HG03439 (cell line): ENCODE results near the gene MAP3K4.
A peak's percentile ranks its signal among the peaks of the same experiment; 100 is the strongest.

ENCODE experiments used
- ATAC-seq: cut with Tn5 transposase; IDR thresholded peaks from one replicate; pipeline ENCODE4 v1.9.1; 2021; ENCODE audit warnings: mild to moderate bottlenecking, moderate library complexity; ENCODE audit not compliant: unreplicated experiment

MAP3K4 gene, protein sequence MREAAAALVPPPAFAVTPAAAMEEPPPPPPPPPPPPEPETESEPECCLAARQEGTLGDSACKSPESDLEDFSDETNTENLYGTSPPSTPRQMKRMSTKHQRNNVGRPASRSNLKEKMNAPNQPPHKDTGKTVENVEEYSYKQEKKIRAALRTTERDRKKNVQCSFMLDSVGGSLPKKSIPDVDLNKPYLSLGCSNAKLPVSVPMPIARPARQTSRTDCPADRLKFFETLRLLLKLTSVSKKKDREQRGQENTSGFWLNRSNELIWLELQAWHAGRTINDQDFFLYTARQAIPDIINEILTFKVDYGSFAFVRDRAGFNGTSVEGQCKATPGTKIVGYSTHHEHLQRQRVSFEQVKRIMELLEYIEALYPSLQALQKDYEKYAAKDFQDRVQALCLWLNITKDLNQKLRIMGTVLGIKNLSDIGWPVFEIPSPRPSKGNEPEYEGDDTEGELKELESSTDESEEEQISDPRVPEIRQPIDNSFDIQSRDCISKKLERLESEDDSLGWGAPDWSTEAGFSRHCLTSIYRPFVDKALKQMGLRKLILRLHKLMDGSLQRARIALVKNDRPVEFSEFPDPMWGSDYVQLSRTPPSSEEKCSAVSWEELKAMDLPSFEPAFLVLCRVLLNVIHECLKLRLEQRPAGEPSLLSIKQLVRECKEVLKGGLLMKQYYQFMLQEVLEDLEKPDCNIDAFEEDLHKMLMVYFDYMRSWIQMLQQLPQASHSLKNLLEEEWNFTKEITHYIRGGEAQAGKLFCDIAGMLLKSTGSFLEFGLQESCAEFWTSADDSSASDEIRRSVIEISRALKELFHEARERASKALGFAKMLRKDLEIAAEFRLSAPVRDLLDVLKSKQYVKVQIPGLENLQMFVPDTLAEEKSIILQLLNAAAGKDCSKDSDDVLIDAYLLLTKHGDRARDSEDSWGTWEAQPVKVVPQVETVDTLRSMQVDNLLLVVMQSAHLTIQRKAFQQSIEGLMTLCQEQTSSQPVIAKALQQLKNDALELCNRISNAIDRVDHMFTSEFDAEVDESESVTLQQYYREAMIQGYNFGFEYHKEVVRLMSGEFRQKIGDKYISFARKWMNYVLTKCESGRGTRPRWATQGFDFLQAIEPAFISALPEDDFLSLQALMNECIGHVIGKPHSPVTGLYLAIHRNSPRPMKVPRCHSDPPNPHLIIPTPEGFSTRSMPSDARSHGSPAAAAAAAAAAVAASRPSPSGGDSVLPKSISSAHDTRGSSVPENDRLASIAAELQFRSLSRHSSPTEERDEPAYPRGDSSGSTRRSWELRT (N-terminal part only)

DNA sequence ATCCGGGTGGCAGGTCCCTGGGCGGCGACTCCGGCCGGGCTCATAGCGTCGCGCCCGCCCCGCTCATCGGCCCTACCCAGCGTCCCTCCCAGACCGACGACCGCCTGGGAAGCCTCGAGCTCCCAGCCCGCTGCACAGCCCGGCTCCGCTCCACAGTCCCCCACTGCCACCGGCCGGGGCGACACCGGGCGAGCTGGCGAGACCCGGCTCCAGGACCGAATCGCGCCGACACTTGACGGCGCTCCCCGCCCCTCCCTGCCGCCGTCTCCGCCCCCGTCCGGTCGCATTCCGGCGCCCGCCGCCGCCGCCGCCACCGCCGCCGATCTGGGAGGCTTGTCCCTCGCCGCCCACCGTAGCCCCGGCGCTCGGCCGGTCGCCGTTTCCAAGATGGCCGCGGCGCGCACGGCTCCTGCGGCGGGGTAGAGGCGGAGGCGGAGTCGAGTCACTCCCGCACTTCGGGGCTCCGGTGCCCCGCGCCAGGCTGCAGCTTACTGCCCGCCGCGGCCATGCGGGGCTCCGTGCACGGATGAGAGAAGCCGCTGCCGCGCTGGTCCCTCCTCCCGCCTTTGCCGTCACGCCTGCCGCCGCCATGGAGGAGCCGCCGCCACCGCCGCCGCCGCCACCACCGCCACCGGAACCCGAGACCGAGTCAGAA, at the start of gene MAP3K4:
Gene MAP3K4, plus strand, starts transcription at position 364 of the 655 bp plus-strand sequence. Its CDS starts 163 bp downstream, at position 527.
- peak; percentile 77 for ATAC-seq

- no peak for ATAC-seq
These were observed 47.6 kb upstream of the MAP3K4 start for GRCh38 chr6:160943997-160944396.

GRCh38 chr6:160945516-160946177, 45.9 kb upstream of the MAP3K4 start:
- ATAC-seq: no peak

DNA sequence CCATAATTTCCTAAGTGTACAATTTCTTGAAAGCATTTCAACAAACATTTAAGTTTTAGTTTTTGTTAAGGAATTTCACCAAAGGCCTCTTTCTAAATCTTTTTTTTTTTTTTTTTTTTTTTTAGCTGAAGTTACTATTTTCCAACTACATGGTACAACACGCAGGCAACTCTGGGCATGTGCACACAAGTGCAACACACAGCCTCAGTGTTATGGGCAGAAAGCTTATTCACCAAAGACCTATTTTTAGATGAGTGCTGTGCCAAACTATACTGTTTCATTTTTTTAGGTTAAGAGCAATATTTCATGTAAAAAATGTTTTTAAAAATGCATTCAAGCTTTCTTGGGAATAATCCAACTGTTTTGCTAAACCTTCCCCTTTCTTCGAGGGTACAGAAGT, 42.0 kb upstream of the MAP3K4 start:
- ATAC-seq: no peak

GRCh38 chr6:160950507-160950906, 41.1 kb upstream of the MAP3K4 start:
- ATAC-seq: no peak

DNA sequence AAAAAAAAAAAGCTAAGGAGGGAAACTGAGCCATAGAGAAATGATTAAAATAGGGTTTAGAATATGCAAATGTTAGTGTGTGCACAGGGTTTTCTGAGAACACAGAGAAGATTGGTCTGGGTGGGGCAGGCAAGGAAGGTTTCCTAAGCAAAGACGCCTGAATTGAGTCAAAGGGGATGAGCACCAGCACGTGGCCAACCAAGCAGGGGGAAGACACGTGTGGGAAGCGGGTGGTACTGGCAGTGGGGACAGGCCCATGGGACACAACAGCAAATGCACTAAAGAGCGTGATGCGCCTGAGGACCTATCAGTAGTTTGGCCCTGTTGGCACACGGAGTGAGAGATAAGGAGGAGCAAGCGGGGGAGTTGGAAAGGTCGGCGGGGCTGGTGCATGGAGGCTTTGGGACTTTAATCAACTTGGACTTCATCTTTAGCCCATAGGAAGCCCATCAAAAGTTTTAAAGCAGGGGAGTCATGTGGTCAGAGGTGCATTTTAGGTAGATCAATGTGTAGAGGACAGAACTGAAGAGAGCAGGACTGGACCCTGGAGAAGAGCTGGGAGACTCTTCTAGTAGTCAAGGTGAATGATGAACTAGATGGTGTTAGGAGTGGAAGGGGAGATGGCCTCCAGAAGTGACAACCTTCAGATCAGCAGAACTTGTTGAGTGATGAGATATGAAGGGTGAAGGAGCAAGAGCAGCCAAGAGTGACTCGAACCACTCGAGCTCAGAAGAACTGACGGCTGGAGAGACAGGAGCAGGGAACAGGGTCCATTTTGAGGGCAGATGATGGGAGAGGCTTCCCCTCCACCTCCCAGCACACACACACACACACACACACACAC, 40.2 kb upstream of the MAP3K4 start:
- no peak for ATAC-seq

- no peak for ATAC-seq
These were observed 38.8 kb upstream of the MAP3K4 start for GRCh38 chr6:160952633-160953281.

DNA sequence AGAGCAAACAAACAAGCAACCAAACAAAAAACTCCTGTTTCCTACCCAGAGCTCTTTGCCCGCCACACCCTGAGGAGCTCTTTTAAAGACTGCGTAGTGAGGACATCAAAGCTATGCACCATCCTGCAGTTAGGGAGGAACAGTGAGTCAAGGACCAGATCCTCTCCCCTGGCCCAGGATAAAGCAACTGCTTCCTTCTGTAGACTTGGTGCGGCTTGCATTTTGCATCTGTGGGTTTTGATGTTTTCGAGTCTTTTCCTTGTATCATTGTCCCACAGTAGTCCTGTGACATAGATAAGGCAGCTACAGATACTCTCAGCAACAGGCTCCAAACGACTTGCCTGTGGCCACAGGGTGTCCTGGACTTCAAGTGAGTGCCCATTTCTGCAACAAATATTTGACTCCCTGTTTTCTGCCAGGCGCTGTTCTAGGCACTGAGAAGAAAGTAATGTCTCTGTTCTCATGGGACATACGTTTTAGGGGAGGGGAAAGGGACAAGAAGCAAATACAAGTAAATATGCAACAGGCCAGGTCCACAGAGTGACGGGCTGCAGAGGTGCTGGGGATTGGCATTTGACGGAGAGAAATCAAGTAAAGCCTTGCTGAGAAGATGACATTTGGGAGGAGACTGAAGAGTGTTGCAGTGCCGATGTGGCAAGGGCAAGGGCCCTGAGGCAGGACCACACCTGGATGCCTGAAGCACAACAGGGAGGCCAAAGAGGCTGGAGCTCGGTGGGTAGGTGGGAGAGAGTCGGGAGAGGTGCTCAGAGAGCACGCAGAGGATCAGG, 35.9 kb upstream of the MAP3K4 start:
- ATAC-seq: no peak

DNA sequence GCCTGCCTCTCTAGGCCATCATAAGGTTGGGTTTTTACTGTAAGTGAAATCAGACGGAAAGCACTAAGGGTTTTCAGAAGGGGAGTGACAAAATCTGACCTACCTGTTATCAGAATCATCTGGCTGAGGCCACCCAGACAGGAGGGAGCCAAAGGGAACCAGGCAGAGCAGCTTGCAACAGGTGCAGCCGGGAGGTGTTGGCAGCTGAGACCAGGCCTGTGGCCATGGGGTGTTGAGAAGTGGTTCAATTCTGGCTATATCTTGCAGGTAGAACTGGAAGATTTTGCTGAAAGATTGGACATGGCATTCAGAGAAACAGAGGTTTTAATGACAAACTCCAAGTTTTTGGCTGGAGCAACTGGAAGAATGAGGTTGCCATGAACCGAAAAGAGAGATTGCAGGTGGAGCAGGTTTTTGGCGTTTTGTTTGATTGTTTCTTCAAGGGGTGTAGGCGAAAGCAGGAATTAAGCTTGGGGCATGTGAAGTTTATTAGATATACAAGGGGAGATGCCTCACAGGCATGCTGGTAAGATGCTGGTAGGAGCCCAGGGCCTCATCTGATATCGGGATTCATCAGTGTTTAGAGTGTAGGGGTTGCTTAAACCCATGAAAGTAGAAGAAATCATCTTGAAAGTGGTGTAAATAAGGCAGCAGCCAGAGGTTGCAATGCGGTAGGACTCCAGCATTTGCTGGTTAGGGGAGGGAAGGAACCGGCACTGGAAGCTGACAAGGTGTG, 35.1 kb upstream of the MAP3K4 start:
- no peak for ATAC-seq

GRCh38 chr6:160959726-160960435, 31.7 kb upstream of the MAP3K4 start:
- ATAC-seq: no peak

- no peak for ATAC-seq
These were observed 30.7 kb upstream of the MAP3K4 start for GRCh38 chr6:160960839-160961238.

DNA sequence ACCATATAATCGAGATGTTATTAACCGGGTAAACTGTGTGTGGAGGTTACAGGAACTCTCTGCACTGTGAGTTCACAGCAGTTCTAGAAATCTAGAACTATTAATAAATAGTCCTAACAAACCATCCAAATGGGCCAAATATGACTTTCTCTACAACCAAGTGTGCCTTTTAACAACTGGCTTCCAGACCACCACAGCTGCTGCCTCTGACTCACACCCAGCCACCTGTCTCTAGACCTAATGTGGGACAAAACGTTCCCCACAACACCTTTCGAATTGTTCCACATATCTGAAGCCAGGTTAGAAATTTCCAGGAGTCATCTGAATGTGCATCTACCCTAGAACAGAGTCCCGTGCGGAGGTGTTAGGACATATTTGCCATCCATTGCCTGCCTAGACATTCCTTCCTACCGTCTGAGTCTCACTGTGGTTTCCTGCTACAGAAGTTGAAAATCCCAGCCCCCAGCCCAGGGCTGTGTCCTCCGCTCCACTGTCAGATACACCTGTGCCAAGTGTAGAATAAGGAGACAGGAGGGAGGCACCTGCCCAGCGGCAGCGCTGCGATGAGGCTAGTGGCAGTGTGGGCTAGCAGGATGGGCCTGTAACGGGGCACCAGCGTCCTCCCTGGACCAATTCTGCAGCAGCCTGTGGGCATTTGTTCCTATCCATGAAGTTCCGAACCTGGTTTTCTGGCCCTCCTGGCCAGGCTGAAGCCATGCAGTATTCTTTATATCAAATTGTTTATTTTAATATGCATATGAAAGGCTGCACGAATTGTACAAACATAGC, 28.5 kb upstream of the MAP3K4 start:
- ATAC-seq: no peak

DNA sequence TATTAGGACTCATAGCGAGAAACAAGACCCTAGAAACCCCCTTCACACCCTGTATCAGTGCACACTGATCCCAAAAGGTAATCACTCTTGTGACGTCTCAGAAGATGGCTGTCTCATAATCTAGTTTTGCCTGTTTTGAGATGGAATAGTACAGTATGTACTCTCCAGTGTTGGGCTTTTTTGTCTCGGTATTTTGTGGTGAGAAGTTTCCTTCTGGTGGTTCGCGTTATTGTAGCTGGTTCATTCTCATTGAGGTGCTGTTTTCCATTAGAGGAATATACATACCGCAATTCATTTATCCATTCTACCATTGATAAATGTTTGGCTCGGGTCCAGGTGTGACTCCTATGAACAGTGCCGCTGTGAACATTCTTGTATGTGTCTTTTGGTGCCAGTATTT, 27.9 kb upstream of the MAP3K4 start:
- ATAC-seq: no peak

GRCh38 chr6:160965893-160966292, 25.7 kb upstream of the MAP3K4 start:
- no peak for ATAC-seq

GRCh38 chr6:160966493-160967229, 24.9 kb upstream of the MAP3K4 start:
- ATAC-seq: no peak
